ENCODE data around the gene MPV17. TPM values are rescaled to one million over a fixed set of nuclear protein-coding genes. Genes with fewer than 3 reads are reported as not detected.

Gene MPV17
- total and polyA plus RNA-seq, 4 experiments from 2014 or later, result 89.3 to 162 (median 109) TPM

DNA sequence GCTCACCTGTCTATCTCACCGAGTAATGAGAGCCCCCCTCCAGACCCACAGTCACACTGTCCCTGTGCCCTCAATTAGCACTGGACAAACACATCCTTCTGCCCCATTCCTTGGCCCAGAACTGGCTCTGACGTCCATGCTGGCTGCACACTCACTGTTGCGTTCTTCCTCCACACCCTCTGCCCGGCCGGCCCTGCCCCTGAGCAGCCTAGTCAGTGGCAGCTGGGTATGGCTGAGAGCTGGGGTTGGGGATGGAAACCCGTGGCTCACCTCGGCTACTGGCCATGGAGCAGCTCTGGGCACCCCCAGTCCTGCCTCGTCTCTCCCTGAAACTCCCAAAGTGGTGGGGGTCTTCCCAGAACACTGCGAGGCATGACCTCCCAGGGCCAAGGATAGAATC lies 8.2 kb downstream of the MPV17 start:
- no peak overlapping the region for H3K4me3 Mint-ChIP-seq
- no peak overlapping the region for H3K4me3 ChIP-seq (ENCODE audit: low read length in 2 of 2)
- no peaks in the 10 kb centered on the region for H3K9me3 ChIP-seq (ENCODE audit: control insufficient read depth in 1 of 2, low read length in 2 of 2)
- CTCF ChIA-PET (ENCODE audit: partially characterized antibody), result interaction anchor here (1.3 to 4.6 kb wide), 2 partner anchors 11 to 22 kb away, joined by 4 to 23 read pairs; no protein-coding TSS in a partner anchor
- no peak overlapping the region for H3K27ac ChIP-seq (ENCODE audit: low read depth, low read length)
- no peaks in the 10 kb centered on the region for H3K9me3 Mint-ChIP-seq
- H3K4me1 Mint-ChIP-seq, result peaks cover 0 to 2% (median under 1%) of the 10 kb centered on the region in 4 donors
- no peaks in the 10 kb centered on the region for H3K27me3 Mint-ChIP-seq
- H3K4me1 ChIP-seq (ENCODE audit: insufficient read depth, low read length), result no peaks in the 10 kb centered on the region
- peaks cover 15 to 30% of the 10 kb centered on the region in 2 donors for H3K36me3 Mint-ChIP-seq
- no peaks in the 10 kb centered on the region for H3K27me3 ChIP-seq (ENCODE audit: insufficient read depth, low read length)
- H3K27ac Mint-ChIP-seq, result peak overlapping the region in 3 of 7 donors; percentile 5 to 59 (median 37)
- intact Hi-C loops (cut with micrococcal nuclease), result no loop called here
- POLR2A ChIA-PET (ENCODE audit: partially characterized antibody), result interaction anchor here (1.7 kb wide), 1 partner anchor 9 kb away, joined by 5 read pairs; no protein-coding TSS in a partner anchor
- no peaks in the 10 kb centered on the region for H3K36me3 ChIP-seq (ENCODE audit: insufficient read depth, low read length)
- no peak for DNase-seq

DNA sequence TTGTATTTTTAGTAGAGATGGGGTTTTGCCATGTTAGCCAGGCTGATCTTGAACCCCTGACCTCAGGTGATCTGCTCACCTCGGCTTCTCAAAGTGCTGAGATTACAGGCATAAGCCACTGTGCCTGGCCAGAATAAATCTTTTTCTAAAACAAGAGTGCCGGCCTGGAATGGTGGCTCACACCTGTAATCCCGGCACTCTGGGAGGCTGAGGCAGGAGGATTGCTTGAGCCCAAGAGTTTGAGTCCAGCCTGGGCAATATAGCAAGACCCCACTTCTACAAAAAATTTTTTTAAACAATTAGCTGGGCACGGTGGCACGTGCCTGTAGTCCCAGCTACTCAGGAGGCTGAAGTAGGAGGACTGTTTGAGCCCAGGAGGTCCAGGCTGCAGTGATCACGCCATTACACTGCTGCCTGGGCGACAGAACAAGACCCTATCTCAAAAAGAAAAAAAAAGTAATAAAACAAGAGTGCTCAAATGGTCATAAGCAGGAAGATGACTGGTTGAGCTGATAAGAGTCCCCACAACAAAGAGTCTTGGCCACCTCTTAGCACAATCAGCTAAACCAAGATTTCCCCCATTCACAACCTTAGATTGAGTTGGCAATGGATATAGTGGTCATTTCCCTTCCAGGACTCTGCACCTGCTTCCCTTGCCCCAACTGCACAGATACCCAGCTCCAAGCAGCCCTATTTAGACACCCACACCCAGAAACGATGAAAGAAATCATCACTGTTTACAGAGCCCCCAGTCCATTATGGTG lies 8.8 kb downstream of the MPV17 start:
- no peak for DNase-seq
- Histone ChIP-seq H3K9me3 (ENCODE audit: control insufficient read depth in 1 of 2, low read length in 2 of 2) (no peaks in the 10 kb centered on the region), H3K27ac (ENCODE audit: low read depth, low read length) (no peak overlapping the region), H3K4me1 (ENCODE audit: insufficient read depth, low read length) (no peaks in the 10 kb centered on the region), H3K4me3 (ENCODE audit: low read length in 2 of 2) (no peak overlapping the region), H3K27me3 (ENCODE audit: insufficient read depth, low read length) (no peaks in the 10 kb centered on the region), H3K36me3 (ENCODE audit: insufficient read depth, low read length) (no peaks in the 10 kb centered on the region)
- intact Hi-C loops (cut with micrococcal nuclease), result no loop called here
- ChIA-PET CTCF (ENCODE audit: partially characterized antibody) (interaction anchor here (1.3 to 4.6 kb wide), 2 partner anchors 11 to 23 kb away, joined by 4 to 23 read pairs; no protein-coding TSS in a partner anchor), POLR2A (ENCODE audit: partially characterized antibody) (interaction anchor here (1.7 kb wide), 1 partner anchor 9 kb away, joined by 5 read pairs; no protein-coding TSS in a partner anchor)
- Mint-ChIP-seq H3K9me3 (no peaks in the 10 kb centered on the region), H3K4me3 (no peak overlapping the region), H3K27me3 (no peaks in the 10 kb centered on the region), H3K4me1 (peaks cover 0 to 4% (median under 1%) of the 10 kb centered on the region in 4 donors), H3K36me3 (peaks cover 20 to 36% of the 10 kb centered on the region in 2 donors), H3K27ac (peak overlapping the region in 1 of 7 donors; percentile 37)

DNA sequence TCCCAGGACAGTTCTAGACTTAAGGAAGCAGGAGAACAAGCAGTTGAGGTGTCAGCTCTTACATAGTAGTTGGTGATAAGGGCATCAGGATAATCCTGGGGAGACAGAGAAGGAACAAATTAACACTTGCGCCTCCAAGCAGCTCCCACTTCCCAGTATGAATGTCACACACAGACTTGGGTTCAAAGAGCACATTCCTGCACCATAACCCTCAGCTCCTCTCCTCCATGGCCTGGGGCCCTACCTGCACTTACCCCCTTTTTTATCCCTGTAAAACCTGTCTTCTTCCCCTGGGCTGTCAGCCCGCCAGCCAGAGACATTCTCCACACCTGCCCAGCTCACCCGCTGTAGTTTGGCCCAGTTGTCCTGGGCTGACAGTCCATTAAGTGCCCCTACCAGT lies 10.7 kb downstream of the MPV17 start:
- Histone ChIP-seq H3K4me3 (ENCODE audit: low read length in 2 of 2) (no peak overlapping the region), H3K36me3 (ENCODE audit: insufficient read depth, low read length) (no peaks in the 10 kb centered on the region), H3K27ac (ENCODE audit: low read depth, low read length) (no peak overlapping the region), H3K9me3 (ENCODE audit: control insufficient read depth in 1 of 2, low read length in 2 of 2) (no peaks in the 10 kb centered on the region), H3K27me3 (ENCODE audit: insufficient read depth, low read length) (peaks cover 3% of the 10 kb centered on the region), H3K4me1 (ENCODE audit: insufficient read depth, low read length) (peaks cover 3% of the 10 kb centered on the region)
- ChIA-PET POLR2A (ENCODE audit: partially characterized antibody) (interaction anchor here (0.7 kb wide), 1 partner anchor 10 kb away, joined by 3 read pairs; no protein-coding TSS in a partner anchor), CTCF (ENCODE audit: partially characterized antibody) (interaction anchor here (2.0 to 4.6 kb wide), 2 partner anchors 9 to 32 kb away, joined by 6 to 23 read pairs; no protein-coding TSS in a partner anchor)
- peaks cover 0 to 3% of the 10 kb centered on the region in 2 donors for H3K27me3 Mint-ChIP-seq
- intact Hi-C loops (cut with micrococcal nuclease), result no loop called here
- H3K27ac Mint-ChIP-seq, result no peak overlapping the region
- no peak for DNase-seq
- no peak overlapping the region for H3K4me3 Mint-ChIP-seq
- H3K36me3 Mint-ChIP-seq, result peaks cover 19 to 34% of the 10 kb centered on the region in 2 donors
- peaks cover 1 to 5% (median 3%) of the 10 kb centered on the region in 4 donors for H3K4me1 Mint-ChIP-seq
- no peaks in the 10 kb centered on the region for H3K9me3 Mint-ChIP-seq

DNA sequence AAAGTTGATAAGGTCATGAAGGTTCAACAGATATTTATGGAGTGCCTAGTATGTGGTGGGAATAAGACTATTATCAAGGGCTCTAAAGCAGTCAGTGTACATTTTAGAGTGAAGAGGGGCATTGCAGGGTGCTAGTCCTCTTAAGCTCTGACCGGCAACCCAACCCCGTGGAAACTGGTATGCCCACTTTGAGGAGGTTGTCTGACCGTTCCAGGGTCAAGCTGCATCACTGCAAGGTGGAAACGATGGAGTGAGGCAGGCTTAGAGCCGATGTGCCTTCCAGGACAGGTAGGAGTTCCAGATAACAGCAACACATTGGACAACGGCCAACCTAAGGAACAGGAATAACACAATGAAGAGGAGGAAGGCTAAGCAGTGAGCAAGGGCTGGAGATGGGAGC lies 13.2 kb downstream of the MPV17 start:
- Histone ChIP-seq H3K9me3 (ENCODE audit: control insufficient read depth in 1 of 2, low read length in 2 of 2) (no peaks in the 10 kb centered on the region), H3K27ac (ENCODE audit: low read depth, low read length) (no peak overlapping the region), H3K4me3 (ENCODE audit: low read length in 2 of 2) (no peak overlapping the region), H3K36me3 (ENCODE audit: insufficient read depth, low read length) (no peaks in the 10 kb centered on the region), H3K27me3 (ENCODE audit: insufficient read depth, low read length) (peaks cover 13% of the 10 kb centered on the region), H3K4me1 (ENCODE audit: insufficient read depth, low read length) (peaks cover 15% of the 10 kb centered on the region)
- Mint-ChIP-seq H3K27ac (no peak overlapping the region), H3K27me3 (peaks cover 8 to 12% of the 10 kb centered on the region in 2 donors), H3K4me1 (peaks cover 1 to 8% (median 4%) of the 10 kb centered on the region in 4 donors), H3K36me3 (peaks cover 17 to 26% of the 10 kb centered on the region in 2 donors), H3K4me3 (peak overlapping the region in 1 of 8 donors; percentile 46), H3K9me3 (no peaks in the 10 kb centered on the region)
- POLR2A ChIA-PET (ENCODE audit: partially characterized antibody), result no interaction called here
- no peak for DNase-seq
- CTCF ChIA-PET (ENCODE audit: partially characterized antibody), result no interaction called here
- intact Hi-C loops (cut with micrococcal nuclease), result no loop called here

DNA sequence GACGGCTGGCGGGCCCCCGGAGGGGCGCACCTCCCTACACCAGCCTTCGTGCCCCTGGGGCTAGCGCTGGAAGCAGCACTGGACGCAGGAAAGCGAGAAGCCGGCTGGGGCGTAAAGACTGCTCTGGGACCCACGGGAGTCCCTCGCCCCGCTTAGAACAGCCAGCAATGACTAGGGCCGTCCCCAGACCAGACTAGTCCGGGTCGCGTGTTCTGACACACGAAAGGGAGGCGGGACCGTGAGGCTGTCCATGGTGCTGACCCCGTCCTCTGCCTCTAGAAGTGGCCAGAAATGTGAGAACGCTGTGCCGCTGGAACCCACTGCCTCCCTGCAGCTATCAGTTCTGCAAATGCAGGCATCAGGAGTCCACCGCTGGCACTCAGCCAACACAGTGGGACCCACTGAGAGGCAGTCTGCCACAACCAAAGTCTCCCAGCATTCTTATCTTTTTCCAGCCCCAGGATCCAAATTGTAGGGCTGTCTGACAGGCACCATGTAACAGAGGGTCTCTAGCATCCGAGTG lies 14.5 kb downstream of the MPV17 start, which contains the start of gene UCN:
Gene UCN (minus strand): TSS at position 87 of the 523 bp plus-strand sequence. CDS start 550 bp downstream, outside the sequence.
- no peaks in the 10 kb centered on the region for H3K9me3 Mint-ChIP-seq
- ChIA-PET POLR2A (ENCODE audit: partially characterized antibody) (no interaction called here), CTCF (ENCODE audit: partially characterized antibody) (no interaction called here)
- H3K4me1 ChIP-seq (ENCODE audit: insufficient read depth, low read length), result peaks cover 15% of the 10 kb centered on the region
- H3K36me3 ChIP-seq (ENCODE audit: insufficient read depth, low read length), result no peaks in the 10 kb centered on the region
- no peak within 1 kb of the TSS for H3K27ac ChIP-seq (ENCODE audit: low read depth, low read length)
- no peak for DNase-seq
- H3K36me3 Mint-ChIP-seq, result peaks cover 17 to 24% of the 10 kb centered on the region in 2 donors
- H3K4me1 Mint-ChIP-seq, result peaks cover 1 to 8% (median 4%) of the 10 kb centered on the region in 4 donors
- no peaks in the 10 kb centered on the region for H3K9me3 ChIP-seq (ENCODE audit: control insufficient read depth in 1 of 2, low read length in 2 of 2)
- H3K4me3 Mint-ChIP-seq, result peak within 1 kb of the TSS in 1 of 8 donors; percentile 17
- peaks cover 13% of the 10 kb centered on the region for H3K27me3 ChIP-seq (ENCODE audit: insufficient read depth, low read length)
- peaks cover 10 to 16% of the 10 kb centered on the region in 2 donors for H3K27me3 Mint-ChIP-seq
- intact Hi-C loops (cut with micrococcal nuclease), result no loop called here
- H3K4me3 ChIP-seq (ENCODE audit: low read length in 2 of 2), result no peak within 1 kb of the TSS
- no peak within 1 kb of the TSS for H3K27ac Mint-ChIP-seq

DNA sequence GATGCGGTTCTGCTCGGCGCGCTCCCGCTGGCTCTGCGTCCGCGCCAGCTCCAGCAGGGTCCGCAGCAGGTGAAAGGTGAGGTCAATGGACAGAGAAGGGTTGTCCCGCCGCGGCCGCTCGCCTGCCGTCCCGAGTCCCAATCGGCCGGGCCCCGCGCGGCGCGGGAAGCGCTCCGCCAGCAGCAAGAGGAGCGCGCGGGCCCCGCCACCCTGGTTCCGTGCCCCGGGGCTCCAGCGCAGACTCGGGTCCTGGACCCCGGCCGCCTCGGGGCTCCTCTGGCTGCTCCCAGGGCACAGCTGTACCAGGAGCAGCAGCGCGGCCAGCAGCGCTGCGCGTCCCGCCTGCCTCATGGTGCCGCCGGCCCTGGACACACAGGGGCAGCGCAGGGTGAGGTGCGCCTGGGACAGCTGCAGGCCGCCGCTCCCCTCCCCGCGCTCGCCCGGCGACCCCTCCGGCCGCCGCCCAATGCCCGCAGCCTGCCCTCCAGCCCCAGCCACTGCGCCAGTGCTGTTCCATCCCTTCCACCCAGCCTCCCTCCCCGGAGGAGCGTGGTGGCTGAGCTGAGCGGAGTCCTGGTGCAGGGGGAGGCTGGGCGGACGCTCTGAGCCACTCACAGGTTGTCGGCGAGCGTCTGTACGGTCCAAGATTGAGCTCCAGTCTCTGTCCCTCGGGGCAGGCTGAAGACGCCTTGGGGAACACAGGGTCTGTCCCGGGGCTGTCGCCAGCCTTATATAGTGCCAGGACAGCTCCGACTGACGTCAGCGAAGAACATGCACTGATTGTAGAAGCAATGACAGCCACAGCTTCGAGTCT lies 15.1 kb downstream of the MPV17 start:
- Histone ChIP-seq H3K36me3 (ENCODE audit: insufficient read depth, low read length) (no peaks in the 10 kb centered on the region), H3K4me3 (ENCODE audit: low read length in 2 of 2) (no peak overlapping the region), H3K9me3 (ENCODE audit: control insufficient read depth in 1 of 2, low read length in 2 of 2) (no peaks in the 10 kb centered on the region), H3K4me1 (ENCODE audit: insufficient read depth, low read length) (peaks cover 15% of the 10 kb centered on the region), H3K27me3 (ENCODE audit: insufficient read depth, low read length) (peaks cover 13% of the 10 kb centered on the region), H3K27ac (ENCODE audit: low read depth, low read length) (no peak overlapping the region)
- Mint-ChIP-seq H3K9me3 (peaks cover 0 to 2% (median 0%) of the 10 kb centered on the region in 8 donors), H3K4me3 (no peak overlapping the region), H3K27ac (no peak overlapping the region), H3K36me3 (peaks cover 17 to 24% of the 10 kb centered on the region in 2 donors), H3K27me3 (peaks cover 10 to 16% of the 10 kb centered on the region in 2 donors), H3K4me1 (peaks cover 2 to 12% (median 6%) of the 10 kb centered on the region in 4 donors)
- intact Hi-C loops (cut with micrococcal nuclease), result no loop called here
- CTCF ChIA-PET (ENCODE audit: partially characterized antibody), result no interaction called here
- POLR2A ChIA-PET (ENCODE audit: partially characterized antibody), result no interaction called here
- no peak for DNase-seq

DNA sequence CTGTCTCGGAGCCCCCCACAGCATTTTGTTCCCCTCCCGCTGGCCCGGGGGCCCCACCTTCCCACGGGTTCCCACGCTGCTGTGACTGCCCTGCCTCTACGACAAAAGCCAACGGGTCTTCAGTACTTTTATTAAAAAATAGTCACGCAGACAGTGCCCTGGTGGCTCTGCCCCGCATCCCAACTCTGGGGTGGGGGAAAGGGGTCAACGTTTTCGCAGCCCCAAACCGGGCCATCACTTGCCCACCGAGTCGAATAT lies 15.7 kb downstream of the MPV17 start:
- H3K4me3 Mint-ChIP-seq, result peak overlapping the region in 1 of 8 donors; percentile 17
- H3K4me1 ChIP-seq (ENCODE audit: insufficient read depth, low read length), result peaks cover 15% of the 10 kb centered on the region
- no peak overlapping the region for H3K27ac ChIP-seq (ENCODE audit: low read depth, low read length)
- H3K27me3 Mint-ChIP-seq, result peaks cover 10 to 16% of the 10 kb centered on the region in 2 donors
- H3K36me3 Mint-ChIP-seq, result peaks cover 13 to 19% of the 10 kb centered on the region in 2 donors
- H3K27me3 ChIP-seq (ENCODE audit: insufficient read depth, low read length), result peaks cover 13% of the 10 kb centered on the region
- no peak overlapping the region for H3K4me3 ChIP-seq (ENCODE audit: low read length in 2 of 2)
- no peak for DNase-seq
- POLR2A ChIA-PET (ENCODE audit: partially characterized antibody), result no interaction called here
- H3K27ac Mint-ChIP-seq, result no peak overlapping the region
- intact Hi-C loops (cut with micrococcal nuclease), result no loop called here
- H3K9me3 Mint-ChIP-seq, result peaks cover 0 to 2% (median 0%) of the 10 kb centered on the region in 8 donors
- CTCF ChIA-PET (ENCODE audit: partially characterized antibody), result no interaction called here
- H3K36me3 ChIP-seq (ENCODE audit: insufficient read depth, low read length), result no peaks in the 10 kb centered on the region
- peaks cover 3 to 13% (median 6%) of the 10 kb centered on the region in 4 donors for H3K4me1 Mint-ChIP-seq
- H3K9me3 ChIP-seq (ENCODE audit: control insufficient read depth in 1 of 2, low read length in 2 of 2), result no peaks in the 10 kb centered on the region
